GM18511 (cell line): ENCODE results near the gene PCSK1.
"Not testable (repeated sequence)": the region's sequence is repeated elsewhere in the genome, so short reads cannot be mapped to it uniquely, and the experiment has no call there.

ENCODE experiments used
- ATAC-seq: cut with Tn5 transposase; IDR thresholded peaks from one replicate; pipeline ENCODE4 v1.9.1; 2021; ENCODE audit warnings: mild to moderate bottlenecking, moderate library complexity; ENCODE audit not compliant: unreplicated experiment

Gene PCSK1

DNA sequence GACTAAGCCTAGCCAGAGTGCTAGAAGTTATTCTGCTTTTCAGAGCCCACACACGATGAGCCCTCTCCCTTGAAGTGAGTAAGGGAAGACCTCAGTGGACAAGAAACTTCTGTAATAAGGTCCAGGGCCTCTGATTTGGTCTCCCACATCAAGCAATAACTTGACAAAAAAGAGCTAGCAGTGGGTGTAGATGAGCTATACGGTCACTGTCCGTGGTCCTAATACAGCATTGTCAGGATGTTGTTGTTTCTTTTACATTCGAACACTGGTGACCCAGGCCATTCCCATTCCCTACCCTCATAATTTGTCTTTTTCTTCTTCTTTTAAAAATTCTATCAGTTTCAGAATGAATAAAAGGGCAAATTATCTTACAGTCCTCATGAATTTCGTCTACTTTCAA, 5.2 kb downstream of the PCSK1 start:
- no peak for ATAC-seq

DNA sequence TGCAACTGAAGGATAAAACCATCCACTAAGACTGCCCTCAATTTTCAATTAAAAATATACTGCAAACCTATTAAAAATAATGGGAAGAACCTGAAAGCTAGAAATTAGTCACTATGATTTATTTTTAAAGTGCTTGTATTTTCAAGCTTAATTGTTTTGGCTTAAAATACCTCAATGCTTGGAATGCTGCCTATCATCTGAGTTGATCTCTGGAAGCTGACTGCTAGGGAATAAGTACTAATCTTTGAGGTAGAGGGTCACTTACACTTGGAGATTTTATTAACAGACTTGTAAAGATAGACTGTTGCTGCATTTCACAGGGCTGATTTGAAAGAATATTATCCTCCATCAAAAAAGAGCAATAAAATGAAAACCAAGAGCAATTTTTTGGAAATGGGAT, 6.2 kb downstream of the PCSK1 start:
- no peak for ATAC-seq

DNA sequence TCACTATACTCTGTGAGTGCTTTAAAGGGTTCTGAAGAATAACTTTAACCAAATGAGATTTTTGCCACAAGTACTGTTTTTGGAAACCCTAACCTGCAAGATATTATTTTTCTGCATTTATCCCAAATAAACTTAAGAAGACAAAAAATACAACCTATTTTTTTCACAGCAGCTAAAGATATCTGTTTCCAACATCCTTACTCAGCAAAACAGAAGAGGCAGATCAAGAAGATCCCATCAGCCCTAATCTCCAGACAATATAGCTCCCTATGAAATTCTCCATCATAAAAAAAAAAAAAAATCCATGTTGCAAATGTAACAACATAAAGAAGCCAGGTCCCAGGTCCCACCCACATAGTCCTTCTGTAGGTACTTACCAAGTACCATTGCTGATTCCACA, 7.6 kb downstream of the PCSK1 start:
- ATAC-seq: no peak

DNA sequence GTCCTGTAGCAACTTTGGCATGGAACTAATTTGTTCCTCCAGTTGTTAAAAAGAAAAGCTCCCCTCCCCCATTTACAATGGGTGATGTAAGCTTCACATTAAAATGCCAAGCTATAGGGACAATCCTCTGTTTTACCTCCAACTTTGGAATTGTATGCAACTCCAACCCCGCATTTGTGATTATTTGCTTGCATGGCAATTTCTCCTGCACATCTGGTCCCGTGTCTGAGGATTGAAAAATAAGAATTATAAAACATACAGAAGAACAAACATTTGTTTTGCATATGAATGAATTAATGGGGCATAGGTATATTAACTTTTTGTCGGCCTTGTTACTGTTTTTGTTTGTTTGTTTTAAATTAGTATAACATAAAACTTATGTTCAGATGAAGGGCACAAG, 17.2 kb downstream of the PCSK1 start:
- ATAC-seq: no peak

DNA sequence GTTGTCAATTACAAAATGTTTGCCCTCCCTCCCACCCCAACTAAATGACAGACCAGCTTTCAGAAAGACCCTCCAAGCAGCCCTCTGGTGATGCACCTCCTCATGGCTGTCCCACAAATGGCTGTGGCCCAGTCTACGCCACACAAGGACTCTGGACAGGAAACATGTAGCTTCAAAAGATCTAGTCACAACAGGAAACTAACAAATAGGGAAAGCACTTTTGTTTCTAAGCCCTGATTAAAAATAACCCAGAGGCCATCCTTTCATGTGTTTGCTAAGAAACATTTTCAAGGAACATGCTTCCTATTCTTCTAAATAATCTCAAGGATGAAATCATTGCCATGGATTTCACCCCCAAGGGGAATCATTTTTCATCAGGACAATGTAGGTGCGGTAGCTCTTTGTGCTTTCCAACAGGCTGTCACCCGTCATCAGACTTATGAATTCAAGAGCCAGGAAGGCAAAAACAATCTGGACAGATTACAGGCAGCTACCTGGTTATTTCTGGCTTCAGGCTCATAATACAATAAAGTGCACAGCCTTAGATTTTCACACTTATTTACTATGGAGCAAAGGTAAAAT, 20.1 kb downstream of the PCSK1 start:
- no peak for ATAC-seq

DNA sequence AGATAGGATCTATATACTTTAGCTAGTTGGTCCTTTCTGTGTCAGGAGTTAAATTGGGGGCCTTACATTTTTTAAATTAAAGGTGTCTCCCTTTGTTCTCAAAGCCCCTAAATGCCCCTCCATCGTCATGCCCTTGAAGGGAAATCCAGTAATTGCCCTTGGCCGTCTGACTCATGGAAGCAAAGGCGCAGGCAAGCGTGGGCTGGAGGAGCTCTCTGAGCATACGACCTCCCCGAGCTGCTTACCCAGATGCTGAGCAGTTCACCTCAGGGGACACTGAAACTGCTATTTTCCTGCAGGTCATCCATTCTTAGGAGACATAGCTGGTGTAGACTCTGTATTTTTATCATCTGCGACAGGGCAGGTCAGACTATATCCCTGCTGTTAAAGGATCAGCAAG, 23.0 kb downstream of the PCSK1 start:
- no peak for ATAC-seq

DNA sequence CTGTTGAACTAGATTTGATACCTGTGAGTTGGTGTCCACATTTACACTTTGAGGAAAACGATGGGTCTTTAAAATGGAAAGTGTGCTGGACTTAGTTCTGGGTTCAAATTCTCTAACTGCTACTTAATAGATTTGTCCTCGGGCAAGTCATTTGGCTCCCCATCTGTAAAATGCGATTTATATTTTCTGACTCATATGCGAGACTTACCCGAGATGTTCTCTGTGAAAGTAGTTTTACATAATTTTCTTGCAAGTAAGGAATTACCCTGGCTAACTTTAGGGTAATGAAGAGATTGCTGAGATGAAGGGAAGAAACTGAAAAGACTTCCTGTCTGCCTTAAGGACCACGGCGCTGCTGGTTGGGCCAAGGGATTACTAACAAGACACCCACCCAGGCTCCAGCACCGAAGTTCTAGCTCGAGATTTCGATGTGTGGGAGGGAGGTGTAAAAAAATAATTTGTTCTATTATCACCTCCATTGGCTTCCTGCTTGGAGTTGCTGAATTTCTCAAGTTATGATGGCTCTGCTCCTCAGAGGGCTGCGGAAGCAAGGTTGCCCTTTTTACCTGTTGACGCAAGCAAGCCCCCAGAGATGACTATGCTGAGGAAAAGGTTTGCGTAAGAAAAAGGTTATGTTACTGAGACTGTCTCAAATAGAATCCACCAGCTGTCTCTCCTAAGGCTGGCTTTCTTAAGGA, 24.1 kb downstream of the PCSK1 start:
- no peak for ATAC-seq

DNA sequence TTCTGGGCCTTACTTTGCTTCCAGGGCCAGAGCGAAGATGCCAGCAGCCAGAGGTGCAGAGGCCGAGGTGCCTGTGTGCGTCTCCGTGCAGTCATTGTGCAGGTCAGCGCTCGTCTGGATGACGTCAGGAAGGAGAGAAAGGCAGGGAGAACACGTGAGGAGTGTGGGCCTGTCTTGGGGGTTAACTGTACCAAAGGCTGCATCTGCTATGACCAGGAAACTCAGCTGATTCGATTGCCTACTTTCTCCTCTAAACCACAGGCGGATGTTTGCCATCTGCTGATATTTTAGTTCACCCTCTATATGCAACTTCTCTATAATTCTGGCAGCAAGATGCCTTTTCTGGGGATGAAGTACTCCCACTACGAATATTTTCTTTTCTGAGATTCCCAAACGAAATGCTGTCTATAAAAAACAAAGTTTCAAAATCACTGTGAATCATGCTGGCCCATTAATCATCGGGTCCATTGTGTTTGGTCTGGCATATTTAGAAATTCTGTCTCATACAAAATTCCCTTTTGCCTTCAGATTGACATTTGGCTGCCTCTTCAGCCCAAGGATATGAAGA, 24.8 kb downstream of the PCSK1 start:
- no peak for ATAC-seq

DNA sequence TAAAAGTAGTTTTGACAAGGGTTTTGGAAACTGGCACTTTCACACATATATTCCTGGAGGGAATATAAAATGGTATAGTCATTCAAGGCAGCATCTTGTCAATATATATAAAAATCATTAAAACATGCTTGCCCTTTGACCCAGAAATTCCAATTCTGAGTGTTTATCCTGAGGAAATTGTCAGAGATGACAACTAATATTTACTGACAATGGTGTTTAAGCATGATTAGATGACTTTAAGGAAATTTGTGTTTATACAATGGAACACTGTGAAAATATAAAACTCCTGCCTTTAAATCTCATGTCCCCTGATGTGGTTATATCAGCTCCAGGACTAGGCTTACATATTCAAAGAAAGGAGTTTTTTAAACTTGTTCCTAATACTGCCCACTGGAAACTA, 25.6 kb downstream of the PCSK1 start:
- no peak for ATAC-seq

DNA sequence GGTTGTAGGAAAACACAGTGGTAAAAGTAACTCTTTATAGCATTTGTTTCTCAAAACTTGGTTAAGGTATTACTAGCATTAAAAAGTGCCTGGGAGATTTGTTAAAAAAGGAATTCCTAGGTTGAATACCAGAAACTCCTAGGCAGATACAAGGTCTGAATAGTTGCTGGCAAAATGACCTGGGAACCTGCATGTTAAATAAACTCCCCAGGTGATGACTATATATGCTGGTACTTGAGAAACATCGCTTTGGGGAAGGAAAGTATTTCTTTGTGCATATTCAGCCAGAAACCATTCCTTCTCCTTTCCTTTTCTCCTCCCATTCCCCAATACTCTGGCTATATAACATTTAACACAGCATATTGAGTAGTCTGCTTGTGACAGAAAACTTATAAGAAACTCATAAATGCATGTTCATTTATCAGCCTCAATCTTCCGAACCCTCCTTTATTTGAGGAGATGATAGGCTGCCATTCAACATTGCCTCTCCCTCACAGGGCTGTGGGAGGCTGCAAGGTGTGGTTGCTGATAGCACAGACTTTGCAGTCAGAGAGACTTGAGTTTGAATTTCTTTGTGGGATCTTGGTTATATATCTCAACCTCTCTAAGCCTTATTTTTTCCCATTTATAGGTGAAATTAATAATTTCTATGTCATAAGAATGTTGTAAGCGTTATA, 28.7 kb downstream of the PCSK1 start:
- no peak for ATAC-seq

DNA sequence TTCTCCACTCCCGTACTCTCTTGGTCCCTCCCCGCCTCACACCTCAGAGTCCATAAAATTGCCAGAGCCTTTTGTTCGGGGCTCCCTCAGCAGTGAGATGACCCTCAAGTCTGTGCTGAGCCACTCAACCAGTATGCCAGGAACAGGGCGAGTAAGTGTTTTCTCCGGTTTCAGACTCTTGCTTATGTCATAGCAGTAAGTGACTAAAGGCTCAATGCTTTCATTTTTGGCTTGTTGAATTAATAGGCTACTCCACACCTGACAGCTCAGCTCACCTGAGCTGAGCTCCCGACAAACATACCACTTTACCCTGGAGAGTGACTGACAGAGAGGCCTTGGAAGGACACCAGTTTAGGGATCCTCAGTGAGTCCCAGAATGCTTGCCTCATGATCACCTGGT, 30.5 kb downstream of the PCSK1 start:
- ATAC-seq: no peak

DNA sequence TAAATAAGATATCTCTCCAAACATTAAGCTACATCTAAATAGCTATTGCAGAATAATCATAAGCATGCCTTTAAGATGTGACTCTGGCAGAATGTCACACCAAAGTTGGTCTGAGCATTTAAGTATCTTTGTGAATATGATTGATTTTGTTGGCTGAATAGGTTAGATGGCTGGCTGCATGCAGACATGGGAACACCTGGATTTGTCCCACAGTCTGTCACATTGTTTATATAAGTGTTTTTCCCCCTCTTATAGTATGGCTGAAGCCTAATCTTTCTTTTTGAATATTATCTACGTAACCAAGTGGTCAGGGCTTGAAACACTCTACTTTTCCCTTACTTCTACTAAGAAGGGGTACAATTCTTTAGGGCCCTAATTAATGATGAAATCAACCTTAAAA, 36.2 kb downstream of the PCSK1 start:
- no peak for ATAC-seq

DNA sequence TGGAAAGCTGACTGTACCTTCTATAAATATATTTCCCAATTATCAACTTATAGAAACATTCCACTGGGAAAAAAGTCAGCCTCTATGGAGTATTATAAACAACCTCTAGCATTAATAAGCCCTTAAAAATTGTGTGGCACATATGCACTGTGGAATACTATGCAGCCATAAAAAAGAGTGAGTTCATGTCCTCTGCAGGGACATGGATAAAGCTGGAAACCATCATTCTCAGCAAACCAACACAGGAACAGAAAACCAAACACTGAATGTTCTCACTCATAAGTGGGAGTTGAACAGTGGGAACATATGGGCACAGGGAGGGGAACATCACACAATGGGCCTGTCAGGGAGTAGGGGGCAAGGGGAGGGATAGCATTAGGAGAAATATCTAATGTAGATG, 37.8 kb downstream of the PCSK1 start:
- ATAC-seq: not testable (repeated sequence)

DNA sequence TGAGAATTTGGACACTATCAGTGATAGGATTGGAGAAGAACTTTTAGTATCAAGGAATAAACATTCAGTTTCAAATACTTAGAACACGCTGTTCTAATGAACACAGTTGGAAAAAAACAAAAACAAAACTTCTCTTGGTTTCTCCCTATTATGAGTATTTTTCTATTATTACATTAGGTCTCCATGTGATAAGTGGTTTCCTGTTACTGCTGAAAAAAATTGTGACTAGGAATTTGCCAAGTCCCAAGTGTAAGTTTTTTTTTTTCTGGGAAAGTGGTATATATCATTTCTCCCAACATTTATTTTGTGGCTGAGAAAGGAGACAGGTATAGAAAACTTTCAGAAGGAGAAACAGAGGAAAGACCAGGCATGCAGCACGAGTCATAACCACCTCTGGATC, 41.1 kb downstream of the PCSK1 start:
- no peak for ATAC-seq

DNA sequence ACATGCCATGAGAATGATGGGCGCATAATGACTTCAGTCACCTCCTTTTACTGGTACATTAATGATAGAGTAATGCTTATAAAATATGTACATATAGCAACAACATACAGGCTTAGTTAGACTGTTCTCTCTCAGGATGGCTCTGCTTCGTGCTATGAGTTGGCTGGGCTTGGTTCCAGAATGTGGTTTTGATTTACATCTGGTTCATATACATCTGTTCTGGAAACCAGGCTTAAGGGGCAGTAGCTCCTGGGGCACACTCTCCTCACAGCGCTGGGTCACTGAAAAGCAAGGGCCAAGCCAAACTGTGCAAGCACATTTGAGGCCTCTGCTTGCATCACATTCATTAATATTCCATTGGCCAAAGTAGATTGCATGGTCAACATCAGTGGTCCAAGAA, 44.9 kb downstream of the PCSK1 start:
- ATAC-seq: no peak

DNA sequence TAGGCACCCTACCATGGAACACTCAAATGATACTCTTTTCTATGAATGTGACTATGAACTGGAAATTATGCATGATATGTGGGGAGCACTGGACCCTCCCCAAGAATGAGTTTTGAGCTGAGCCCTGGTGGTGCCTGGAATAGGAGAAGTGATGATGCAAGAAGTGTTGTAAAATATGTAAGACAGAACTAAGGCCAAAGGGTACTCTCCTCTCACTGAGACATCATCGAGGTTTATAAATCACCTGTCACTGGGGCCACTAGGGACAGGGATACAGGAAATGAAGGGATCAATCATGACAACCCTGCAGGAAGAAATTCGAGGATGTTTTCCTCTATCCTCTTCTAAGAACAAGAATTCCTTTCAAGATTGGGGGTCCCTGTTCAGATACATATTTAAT, 45.4 kb downstream of the PCSK1 start:
- ATAC-seq: no peak

DNA sequence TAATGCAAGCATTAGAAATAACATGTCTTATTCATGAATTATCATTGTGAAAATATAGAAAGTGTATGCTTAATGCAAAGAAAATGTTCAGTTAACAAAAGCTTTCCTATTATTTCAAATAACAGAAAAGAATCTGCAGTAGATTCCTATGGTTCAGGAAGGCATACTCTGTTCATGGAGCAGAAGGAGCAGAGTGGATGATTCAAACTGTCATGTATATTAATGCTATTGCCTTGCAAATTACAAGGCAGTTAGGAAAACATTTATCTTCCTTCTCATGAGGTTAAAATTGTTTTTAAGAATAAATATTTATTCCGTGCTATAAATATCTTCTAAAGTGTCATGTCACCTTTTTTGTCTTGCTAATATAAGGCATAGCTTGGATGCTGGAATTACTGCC, 47.5 kb downstream of the PCSK1 start:
- no peak for ATAC-seq

DNA sequence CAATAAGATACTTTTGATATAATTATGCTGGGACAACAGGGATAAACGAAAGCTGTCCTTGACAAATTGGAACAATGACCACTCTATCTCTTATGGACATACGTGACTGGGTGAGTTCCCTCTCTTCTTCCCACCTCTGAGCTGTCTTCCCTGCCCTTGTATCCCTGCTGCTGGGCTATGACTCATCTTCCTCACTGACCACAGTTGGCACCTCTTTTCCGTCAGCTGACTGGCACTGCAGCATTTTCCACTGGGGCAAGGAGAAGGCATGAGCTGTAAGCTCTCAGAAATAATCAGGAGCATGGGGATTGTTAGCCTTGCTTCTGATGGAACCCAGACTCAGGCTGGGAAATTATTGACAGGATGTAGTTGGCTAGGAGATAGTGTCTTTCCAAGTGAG, 48.7 kb downstream of the PCSK1 start:
- no peak for ATAC-seq

DNA sequence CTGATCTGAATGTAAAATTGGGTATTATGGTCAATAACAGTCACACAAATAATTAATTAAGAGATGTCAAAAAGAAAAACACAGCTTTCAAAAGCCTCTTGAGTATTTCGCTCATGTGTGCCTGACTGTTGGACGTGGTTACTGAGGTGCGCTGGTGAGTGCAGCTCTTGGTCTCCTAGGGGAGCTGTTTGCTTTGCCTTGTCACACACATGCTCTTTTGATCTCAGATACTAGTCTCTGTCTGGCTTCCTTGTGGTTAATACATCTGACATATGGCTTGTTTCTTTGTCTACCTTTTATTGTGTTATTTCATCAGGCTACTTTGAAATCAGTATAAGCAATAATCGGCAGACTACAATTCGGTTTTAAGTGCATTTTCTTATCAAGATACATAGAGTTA, 51.5 kb downstream of the PCSK1 start:
- ATAC-seq: no peak

DNA sequence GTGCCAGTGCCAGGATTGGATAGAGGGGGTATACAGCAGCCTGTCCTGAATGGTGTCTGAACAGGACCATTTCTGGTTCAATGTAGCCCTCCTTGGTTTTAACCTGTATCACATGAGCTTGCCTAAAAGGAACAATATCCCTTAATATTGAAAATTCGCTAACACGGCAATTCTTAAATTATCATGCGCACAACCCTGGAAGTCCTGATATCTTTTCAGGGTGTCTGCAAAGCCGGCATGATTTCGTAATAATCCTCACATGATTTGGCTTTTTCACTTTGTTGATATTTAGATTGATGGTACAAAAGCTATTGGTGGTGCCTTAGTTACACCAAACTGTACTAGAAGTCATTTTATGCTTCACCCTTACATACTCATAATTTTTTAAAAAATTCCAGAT, 53.2 kb downstream of the PCSK1 start:
- no peak for ATAC-seq

DNA sequence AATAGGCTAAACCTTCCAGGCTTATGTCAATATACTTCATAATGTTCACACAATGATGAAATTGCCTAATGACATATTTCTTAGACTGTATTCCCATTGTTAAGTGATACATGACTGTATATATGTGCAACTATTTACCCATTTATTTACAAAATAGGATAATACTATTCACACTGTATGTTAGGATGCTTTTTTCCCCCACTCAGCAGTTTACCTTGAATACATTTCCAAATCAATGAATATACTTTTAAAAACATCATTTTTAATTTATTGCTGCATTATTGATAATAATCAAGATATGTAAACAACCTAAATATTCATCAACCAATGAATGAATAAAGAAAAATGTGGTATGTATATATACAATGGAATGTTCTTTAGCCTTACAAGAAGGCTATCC, 55.5 kb downstream of the PCSK1 start:
- ATAC-seq: no peak

DNA sequence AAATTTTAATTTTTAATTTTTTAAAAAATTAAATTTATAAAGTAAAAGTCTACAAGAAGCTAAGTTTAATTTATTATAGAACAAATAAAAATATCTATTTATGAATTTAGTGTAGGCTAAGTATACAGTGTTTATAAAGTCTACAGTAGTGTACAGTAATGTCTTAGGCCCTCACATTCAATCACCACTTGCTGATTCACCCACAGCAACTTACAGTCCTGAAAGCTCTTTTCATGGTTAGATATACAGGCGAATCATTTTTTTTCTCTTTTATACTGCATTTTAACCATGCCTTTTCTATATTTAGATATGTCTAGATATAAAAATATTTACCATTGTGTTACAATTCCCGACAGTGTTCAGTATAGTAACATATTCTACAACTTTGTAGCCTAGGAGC, 55.9 kb downstream of the PCSK1 start:
- no peak for ATAC-seq
